ENCODE data around the gene FAM24B.

Gene FAM24B

GRCh38 chr10:122822973-122823690 is 56.2 kb downstream of the FAM24B start:
- DNase-seq (ENCODE audit: low spot score): no peak

- DNase-seq (ENCODE audit: low spot score): no peak
Measured at GRCh38 chr10:122821808-122822207, 57.6 kb downstream of the FAM24B start.

DNA sequence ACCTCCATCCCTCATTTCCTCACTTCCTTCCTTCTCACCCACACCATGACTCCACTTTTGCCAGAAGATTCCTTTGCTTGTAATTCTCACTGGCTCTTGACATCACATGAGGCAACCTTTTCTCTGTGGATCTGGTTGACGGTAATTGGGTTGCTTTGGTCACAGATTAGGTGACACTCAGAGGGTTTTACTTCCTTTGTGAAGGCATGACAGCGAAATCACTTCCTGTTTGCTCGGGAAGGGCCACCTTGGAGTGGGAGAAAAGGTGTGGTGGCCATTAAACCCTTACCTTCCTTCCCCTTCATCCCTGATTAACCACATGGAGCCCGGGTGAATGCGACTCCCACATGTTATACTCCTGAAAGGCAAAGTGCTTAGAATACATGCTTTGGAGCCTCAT is 63.9 kb downstream of the FAM24B start:
- DNase-seq (ENCODE audit: low spot score): no peak

GRCh38 chr10:122814493-122814892 is 64.9 kb downstream of the FAM24B start:
- DNase-seq (ENCODE audit: low spot score): no peak

DNA sequence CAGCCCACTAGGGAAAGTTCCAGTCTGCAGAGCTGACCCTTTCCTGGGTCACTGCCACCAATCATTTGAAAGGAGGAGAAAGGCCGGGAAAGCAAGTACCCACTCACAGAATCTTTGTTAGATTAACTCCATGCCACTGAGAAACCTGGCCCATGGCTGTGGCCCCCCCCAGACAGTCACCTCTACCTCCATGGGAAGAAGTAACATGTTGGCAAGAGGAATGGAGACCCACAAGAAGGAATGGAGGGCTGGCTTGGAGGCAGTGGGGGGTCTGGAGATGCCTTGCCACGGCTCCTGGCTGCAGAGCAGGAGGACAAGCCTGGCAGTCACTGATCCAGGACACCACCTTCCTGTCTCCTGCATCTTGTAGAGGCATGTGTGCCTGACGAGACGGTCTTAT is 66.6 kb downstream of the FAM24B start:
- DNase-seq (ENCODE audit: low spot score): no peak

DNA sequence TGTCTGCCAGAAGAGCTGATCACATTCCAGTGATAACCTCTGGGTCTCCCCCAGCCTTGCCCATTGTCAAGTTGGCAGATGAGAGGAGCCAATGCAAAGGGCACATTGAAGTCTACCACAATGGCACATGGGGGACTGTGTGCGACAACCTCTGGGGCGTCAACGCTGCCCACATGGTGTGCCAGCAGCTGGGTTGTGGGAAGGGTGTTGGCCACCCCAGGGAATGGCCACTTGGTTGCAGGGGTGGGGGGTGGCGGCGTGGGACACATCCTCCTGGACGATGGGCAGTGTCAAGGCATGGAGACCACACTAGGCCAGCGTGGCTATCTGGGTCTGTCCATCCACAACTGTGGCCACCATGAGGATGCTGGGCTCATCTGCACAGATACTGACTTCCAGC is 77.1 kb downstream of the FAM24B start:
- no peak for DNase-seq (ENCODE audit: low spot score)
